Measurements from ENCODE around the gene CTTNBP2NL.
"Not testable (repeated sequence)": the region's sequence is repeated elsewhere in the genome, so short reads cannot be mapped to it uniquely, and the experiment has no call there.

The CTTNBP2NL gene

DNA sequence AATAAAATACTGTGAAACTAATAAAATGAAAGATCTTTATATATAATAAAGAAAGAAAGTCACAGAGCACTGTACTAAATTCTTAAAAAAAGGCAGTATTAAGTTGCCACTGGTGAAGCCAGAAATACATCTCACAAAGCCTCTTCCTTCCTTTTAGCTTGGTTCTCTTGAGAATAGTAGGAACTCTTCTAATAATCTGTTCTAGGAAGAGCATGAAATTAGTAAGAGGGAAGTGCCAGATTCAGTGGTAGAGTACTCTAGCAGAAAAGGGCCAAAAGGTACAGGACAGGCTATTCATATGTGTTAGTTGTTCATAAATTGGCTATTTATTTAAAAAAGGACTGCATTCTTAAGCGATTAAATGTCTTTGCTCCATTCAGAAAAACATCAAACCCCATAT, 33.7 kb downstream of the CTTNBP2NL start:
- DNase-seq, result no peak

DNA sequence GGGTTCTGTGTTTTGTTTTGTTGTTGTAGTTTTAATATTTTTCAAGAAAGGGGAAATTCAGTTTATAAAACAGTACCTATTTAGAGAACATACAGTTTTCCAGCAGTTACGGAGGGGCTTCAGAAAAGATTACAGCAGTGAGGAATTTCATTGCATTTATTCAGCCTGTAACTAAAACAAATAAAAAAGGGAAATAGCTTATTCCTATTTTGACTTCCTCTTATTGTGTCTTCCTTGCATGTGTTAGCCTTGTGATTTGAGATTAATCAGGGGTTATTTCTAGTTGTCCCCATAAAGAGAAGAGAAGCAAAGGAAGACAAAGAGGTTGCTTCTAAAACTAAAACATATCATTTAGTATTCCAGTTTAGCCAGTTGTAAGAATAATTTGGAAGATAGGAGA, 35.0 kb downstream of the CTTNBP2NL start:
- DNase-seq, result no peak

DNA sequence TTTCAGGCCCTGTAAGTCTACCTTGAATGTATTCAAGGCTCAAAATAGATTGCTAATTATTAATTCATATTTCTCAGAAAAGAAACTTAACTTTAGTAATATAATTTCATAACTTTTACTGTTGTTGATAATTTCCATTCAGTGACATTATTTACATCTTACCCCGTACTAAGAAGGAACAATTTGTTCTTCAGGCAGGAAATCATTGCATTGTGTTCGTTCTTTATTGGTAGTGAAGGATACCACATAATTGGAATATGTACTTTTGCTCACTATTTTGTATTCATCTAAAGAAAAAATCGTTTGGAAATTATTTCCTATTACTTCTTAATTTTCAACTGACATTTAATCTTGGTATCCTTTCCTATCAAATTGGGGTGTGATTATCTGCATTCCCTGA, 39.4 kb downstream of the CTTNBP2NL start:
- DNase-seq, result no peak

DNA sequence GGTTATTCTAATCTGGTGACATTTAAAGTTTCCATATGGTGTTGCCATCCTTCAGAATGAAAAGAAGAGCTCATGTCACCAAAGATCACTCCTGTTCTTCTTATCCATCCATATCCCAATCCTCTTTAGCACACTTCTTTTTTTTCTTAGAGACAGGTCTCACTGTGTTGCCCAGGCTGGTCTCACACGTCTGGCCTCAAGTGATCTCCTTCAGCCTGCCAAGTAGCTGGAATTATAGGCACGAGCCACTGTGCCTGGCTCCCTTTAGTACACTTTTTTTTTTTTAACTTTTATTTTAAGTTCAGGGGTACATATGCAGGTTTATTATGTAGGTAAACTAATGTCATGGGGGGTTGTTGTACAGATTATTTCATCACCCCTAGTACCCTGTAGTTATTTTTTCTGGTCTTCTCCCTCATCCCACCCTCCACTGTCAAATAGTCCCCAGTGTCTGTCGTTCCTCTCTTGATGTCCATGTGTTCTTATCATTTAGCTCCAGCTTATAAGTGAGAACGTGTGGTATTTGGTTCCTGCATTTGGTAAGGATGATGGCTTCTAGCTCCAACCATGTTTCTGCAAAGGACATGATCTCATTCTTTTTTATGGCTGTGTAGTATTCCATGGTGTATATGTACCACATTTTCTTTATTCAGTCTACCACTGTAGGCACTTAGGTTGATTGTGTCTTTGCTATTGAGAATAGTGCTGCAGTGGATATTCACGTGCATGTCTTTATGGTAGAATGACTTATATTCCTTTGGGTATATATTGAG, 40.6 kb downstream of the CTTNBP2NL start:
- DNase-seq, result no peak

DNA sequence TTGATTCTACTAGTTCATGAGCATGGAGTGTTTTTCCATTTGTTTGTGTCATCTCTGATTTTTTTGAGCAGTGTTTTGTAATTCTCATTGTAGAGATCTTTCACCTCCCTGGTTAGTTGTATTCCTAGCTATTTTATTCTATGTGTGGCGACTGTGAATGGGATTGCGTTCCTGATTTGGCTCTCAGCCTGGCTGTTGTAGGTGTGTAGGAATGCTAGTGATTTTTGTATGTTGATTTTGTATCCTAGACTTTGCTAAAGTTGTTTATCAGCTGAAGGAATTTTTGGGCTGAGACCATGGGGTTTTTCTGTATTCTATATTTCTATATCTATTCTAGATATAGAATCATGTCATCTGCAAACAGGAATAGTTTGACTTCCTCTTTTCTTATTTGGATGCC, 42.1 kb downstream of the CTTNBP2NL start:
- not testable (repeated sequence) for DNase-seq

DNA sequence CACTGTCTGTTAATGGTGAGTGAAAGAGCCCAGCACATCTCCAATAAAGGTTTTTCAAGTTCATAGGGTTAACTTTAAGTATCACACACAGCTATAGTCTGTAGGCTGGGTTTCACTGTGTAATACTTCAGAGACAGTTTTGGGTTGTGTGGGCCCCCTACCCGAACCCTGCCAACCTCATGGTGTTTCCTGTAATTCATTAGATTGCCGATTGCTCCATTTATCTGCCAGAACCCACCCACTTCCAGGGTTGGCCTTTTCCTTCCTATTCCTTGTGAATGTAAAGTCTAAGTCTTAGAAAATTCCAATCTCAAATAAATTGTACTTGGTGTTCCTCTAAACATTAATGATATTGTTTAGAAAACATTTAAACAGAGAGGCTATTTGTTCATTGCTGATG, 43.6 kb downstream of the CTTNBP2NL start:
- no peak for DNase-seq

DNA sequence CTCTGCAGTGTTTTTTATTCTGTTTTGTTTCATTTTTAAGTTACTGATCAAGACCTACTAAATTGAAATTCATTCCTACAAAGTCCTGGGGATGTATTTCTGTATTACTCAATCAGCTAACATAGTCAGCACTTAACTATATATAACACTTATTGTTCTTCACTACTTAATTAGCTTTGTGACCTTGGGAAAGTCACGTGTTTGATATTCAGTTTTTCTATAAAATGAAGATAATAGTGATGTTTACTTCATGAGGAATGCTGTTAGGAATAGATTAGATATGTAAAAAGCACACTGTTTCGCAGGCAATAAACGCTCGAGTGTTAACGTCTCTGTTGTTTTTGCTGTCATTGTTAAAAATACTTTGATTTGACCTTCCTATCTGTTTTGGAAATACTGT, 44.6 kb downstream of the CTTNBP2NL start:
- DNase-seq, result no peak

DNA sequence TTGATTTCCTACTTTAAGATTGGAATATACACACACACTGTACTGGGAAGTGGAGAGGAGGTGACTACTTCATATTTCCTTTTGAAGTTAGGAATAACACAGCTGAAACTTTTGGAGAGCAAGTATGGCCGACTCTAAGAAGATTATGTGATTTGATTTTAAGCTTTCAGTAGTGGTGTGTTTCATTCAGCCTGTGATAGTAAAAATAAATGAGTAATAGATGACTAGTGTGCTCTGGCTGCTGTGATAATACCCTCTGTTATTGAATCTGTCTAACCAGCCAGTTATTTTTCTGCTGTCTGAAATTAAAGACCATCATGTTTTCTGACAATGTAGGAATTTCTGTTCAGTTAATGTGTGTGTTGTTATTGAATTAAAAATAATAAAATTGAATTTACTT, 48.3 kb downstream of the CTTNBP2NL start:
- DNase-seq, result peak; percentile 65

DNA sequence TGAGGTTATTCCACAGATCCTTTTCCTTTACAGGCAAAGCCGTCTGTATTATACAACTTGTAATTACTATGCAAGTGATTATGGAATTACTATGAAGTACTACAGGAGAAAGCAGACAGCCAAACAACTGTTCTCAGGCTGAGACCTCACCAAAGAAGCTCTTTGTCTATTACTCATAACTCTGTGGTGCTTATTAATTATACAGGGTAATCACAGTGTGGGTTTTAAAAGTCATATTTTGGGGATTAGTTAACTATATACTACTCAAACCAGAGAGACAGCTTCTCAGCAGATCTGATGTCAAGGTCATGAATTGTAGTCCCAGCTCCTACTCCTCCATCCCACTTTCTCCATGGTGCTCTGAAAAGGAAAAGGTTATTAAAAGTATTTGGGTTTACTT, 49.6 kb downstream of the CTTNBP2NL start:
- no peak for DNase-seq

DNA sequence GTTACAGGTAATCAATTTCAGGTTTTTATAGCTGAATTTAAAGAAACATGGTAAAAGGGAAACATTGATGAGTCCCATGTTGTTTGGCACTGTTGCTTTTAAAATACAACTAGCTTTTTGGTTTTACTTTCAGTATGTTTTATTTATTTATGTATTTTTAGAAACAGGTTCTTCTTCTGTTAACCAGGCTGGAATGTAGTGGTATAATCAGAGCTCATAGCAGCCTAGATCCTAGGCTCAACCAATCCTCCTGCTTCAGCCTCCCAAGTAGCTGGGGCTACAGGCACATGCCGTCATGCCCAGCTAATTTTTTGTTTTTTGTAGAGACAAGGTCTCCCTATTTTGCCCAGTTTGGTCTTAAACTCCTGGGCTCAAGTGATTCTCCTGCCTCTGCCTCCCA, 50.4 kb downstream of the CTTNBP2NL start:
- DNase-seq, result no peak

DNA sequence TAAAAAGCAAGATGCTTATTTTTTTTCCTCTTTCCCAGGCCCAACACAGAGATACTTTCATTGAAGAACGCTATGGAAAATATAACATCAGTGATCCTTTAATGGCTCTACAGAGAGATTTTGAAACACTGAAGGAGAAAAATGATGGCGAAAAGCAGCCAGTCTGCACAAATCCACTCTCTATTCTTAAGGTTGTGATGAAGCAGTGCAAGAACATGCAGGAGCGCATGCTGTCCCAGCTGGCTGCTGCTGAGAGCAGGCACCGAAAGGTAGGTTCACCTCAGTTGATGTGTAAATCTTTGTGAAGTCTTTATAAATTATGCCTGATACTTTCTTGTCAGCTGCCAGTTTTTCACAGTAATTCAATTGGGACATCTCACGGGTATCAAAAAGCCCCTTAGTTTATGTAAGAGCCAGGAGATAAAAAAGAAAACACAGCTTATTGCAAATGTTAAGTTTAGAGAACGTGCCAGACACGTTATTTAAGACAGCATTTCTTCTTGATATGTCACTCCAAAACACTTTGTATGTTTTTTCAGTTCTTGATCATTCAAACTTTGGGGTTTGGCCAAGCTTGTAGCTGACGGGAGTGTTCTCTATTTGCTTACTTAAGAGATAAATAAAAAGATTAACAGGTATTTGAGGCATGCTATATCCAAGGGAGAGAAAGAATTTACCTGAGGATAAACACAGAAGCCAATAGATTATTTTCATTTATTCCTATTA, 53.1 kb downstream of the CTTNBP2NL start:
- no peak for DNase-seq

DNA sequence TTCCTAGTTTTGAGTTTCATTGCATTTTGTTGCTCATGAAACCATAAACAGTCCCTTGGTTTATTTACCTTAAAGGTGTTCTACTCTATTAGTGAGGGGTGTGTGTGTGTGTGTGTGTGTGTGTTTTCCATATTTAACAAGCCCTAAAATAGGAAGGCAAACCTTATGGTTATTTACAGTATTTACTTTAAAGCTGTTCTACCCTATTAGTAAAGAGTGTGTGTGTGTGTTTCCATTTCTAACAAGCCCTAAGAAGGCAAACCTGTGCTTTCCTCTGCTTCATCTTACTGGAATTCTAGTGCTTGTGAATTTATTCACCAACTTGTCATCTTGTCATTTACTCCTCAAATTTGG, 53.6 kb downstream of the CTTNBP2NL start:
- DNase-seq, result no peak

DNA sequence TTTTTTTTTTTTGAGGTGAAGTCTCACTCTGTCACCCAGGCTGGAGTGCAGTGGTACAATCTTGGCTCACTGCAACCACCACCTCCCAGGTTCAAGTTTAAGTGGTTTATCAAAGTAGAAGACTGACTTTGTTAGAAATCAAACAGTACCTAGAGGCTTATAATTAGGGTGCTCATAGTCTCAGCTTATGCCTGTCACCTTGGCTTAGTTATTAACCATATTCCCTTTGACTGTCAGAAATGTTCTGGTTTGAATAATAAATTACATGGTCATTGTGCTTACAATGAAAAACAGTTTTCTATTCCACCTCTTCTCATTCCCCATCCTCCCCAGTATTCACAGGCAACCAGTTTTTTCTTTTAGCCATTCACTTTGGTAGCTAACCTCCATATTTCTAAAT, 54.8 kb downstream of the CTTNBP2NL start:
- DNase-seq, result no peak

DNA sequence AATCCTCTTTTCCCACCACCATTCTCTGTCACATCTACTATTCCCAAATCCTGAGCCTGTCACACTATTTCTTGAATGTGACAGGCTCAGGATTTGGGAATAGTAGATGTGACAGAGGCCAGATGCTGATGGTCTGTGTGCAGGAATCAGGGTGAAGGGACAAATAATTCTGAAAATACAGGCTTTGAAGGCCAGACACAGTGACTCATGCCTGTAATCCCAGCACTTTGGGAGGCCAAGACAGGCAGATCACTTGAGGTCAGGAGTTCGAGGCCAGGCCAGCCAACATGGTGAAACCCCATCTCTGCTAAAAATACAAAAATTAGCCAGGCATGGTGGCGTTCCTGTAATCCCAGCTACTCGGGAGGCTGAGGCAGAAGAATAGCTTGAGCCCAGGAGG, 55.3 kb downstream of the CTTNBP2NL start:
- DNase-seq, result peak; percentile 22

DNA sequence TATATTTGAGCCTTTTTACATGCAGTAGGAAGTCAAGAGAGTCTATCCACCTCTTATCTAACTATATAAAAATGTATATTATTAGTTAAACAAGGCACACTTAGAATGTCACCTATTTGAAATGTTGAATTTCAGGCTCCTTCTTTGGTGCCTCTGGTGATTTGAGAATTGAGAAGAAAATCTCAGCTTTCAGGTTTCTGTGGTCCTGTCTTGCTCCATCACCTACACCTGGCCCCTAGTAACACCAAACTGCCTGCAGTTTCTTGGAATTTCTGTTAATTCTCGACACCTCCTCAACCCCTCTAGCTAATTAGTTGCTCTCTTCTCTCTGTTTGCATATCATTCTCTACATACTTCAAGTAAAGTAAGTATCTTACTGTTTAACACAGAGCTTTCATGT, 57.9 kb downstream of the CTTNBP2NL start:
- no peak for DNase-seq

DNA sequence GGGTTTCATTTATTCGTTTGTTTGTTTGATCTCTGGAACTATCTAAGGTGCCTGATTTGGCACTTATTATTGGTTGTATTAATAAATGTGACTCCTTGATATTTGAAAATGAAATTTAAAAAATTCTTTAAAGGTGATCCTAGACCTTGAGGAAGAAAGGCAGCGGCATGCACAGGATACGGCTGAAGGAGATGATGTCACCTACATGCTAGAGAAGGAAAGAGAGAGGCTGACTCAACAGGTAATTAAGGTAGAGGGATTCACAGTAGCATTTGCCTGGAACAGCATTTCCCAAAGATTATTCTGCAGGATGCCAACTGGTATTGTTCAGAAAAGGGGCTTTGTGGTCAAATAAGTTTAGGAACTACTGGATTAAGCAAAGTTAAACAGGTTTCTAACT, 58.3 kb downstream of the CTTNBP2NL start:
- DNase-seq, result no peak

DNA sequence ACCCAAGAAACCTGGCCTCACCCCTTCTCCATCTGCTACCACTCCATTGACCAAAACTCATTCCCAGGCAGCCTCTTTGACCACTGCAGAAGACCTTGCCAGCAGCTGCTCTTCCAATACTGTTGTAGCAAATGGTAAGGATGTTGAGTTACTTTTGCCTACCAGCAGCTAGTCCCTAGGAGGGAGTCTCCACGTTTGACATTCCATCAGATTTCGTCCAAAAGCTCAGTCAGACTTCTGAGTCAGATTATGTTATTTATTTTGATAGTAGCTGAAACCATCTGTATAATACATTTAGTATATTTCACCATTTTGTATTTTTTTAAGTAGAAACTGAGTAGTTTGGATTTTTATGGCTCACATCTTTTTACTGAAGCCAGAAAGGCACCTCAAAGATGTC, 61.2 kb downstream of the CTTNBP2NL start:
- DNase-seq, result peak; percentile 60

DNA sequence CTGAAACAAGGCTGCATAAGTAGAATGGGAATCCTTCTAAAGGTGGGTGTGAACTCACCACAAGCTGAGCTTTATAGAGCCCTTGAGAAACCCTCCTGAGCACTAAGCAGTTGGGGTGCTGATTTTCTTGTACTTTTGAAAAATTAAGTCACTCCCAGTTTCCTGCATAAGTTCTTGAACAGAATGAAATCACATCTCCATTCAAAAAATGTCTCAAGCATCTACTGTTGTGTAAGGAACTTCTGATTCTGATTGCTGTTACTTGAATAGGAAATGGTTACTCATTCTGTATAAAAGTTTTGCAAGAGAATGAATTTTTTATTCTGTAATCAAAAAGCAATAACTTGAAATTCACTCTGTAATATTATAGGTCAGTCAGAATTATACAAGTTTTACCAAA, 61.9 kb downstream of the CTTNBP2NL start:
- no peak for DNase-seq

DNA sequence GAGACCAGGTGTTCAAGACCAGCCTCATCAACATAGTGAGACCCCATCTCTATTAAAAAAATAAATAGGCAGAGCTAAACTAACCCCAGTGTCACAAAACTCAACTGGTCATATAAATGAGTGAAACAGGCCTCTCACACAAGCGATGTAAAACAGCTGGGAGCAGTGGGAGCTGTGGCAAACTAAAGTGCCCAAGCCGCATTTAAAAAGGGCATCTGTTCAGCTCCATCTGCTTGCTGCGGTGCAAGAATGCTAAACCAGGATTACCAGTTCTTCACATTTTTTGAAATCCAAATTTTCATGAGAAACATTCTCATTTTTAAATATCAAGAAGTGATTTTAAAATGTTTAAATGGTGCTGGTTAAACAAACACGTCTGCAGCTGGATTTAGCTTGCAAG, 62.7 kb downstream of the CTTNBP2NL start:
- DNase-seq, result no peak

DNA sequence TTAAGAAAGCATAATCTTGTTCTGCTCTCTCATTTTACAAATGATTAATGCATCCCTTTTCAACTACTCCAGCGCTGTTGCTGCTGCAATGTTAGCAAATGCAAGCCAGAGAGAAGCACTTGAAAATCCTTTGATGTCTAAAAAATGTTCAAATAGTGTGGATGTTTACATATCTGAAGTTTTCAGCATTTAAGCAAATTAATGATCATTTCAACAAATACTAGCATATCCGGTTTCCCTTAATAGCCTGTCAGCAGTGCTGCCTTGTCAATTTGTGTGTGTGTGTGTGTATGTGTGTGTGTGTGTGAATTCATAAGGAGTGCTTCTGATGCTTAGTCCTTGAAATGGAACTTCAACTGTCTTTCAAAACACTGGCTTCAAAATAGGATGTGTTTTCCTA, 64.6 kb downstream of the CTTNBP2NL start:
- no peak for DNase-seq

DNA sequence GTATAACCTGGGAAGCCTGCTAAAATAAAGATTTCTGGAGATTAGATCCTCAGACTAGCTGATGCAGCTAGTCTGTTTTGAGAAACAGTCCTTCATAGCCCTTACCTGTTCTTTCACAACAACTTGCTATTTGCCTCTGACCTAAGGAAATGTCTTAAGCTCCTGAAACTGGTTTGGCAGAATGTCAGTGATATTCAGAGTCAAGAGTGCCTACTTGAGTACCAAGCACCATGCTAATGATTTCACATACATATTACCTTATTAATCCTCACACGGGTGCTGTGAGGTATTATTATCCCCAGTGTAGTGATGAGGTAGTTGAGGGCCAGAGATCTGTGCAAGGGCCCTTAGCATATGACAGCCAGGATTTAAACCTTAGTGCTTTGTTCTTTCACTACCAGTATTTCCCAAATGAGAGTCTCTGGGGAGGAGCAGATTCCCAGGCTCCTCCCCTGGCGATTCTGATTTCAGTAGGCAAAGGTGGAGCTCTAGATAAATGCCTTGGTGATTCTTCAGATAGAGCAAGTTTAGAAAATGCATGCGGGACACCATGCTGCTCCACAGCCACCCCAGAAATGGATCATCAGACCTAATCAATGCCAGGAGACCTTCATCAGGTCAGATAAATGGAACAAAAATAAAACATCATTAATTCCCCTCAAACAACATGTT, 65.3 kb downstream of the CTTNBP2NL start:
- DNase-seq, result no peak

DNA sequence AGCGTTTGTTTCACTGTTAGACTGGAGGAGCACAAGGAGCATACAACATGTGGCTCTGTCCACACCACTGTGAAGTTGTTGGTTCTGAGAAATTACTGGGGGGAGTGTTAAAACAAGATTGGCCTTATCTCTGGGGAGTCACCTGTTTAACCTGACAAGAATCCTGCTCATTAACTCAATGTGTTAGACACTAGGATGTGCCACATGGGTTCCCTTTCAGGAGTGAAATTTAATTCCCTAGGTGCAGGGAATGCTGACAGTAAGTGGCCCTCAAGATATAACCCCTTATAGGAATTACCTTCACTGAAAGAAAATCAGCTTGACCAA, 66.9 kb downstream of the CTTNBP2NL start:
- DNase-seq, result no peak

DNA sequence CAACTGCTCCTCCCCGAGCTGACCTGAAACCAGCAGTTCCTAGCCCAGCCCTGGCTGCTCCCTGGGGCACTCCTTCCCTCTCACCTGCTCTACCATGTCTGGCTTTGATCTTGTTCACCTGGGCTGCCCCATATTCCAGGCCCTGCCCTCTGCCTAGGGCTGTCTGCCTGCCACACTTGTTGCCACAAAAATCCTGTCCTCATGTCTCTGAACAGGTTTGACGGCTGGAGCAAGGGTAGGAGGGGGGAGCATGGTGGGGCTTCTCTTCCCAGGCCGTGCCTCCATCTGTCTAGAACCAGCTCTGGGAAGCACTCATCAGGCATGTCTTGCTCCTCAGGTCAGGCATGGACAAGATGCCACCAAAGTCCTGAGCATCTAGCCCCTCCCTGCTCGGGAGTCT, 68.5 kb downstream of the CTTNBP2NL start:
- DNase-seq, result no peak

DNA sequence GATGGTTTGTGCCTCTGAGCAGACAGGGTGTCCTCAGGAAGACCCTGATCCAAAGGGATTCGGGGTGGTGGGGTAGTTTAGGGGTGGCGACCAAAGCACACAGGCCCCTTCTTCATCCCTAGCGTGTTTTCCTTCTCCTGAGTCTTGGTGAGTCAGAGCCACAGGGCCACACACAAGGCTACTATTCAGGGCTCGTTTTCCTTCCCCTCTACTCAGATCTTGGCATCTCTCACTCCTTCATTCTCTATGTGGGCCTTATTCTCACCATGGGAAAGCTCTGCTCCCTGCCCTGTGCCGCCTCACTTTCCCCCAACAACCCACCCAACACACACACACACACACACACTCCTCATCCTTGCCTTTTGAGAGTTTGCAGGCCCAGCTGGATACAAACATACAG, 69.1 kb downstream of the CTTNBP2NL start:
- DNase-seq, result peak; percentile 39
